SHP77 (cell line): ENCODE measurements around the gene ELAPOR2.
"Not testable (repeated sequence)": the region's sequence is repeated elsewhere in the genome, so short reads cannot be mapped to it uniquely, and the experiment has no call there.

ENCODE experiments used
- DNase-seq, 2 experiments: peaks; one replicate each; lab custom pipeline; 2025; lab: John Stamatoyannopoulos, UW

The ELAPOR2 gene

GRCh38 chr7:87059525-87060287, at the start of gene ELAPOR2:
Gene ELAPOR2 (minus strand): TSS chr7:87059654. CDS start chr7:87059513, 141 bp downstream.
- DNase-seq = peak; percentile 85 to 87

GRCh38 chr7:87107949-87108776, 48.7 kb upstream of the ELAPOR2 start:
- DNase-seq = no peak

DNA sequence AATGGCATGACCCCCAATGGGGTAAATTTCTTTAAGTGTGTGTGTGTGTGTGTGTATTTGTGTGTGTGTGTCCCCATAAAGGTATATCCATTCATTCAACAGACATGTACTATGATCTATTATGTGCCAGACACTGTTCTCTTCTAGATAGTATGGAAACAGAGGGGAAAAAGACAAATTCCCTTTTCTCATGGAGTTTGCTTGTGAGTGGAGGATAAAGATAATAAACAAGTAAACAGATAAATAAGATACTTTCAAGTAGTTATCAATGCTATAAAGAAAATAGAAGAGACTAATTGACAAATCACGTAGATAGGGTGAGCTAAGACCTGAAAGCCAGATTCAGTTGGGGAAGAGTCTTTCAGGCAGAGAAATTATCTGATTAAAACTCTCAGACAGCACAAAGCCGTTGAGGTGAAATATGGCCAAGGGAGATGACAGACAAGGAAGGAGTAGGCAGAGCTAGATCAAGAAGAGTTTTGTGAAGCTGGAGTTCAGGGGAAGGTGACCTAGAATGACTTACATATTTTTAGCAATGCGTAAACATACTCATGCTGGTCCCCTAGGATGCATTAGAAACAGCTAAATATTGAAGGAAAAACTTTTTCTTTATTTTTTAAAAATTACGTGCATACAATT, 47.6 kb upstream of the ELAPOR2 start:
- DNase-seq = no peak

DNA sequence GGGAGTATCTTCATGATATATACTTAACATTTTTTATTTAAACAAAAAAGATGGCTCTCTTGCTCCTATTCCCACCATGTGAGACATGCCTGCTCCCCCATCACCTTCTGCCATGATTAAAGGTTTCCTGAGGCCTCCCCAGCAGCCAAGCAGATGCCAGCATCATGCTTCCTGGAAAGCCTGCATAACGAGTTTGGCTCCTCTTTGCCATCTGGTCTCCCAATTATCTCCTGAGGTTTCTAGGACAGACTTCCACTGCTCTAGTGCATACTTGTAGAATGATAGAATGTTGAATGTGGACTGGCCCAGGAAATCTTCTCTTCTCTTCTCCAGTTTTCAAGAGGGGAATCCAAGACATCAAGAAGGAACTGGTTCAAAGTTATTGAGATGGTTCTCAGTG, 45.9 kb upstream of the ELAPOR2 start:
- DNase-seq = no peak

GRCh38 chr7:87100326-87100725, 40.9 kb upstream of the ELAPOR2 start:
- DNase-seq = no peak

- not testable (repeated sequence) for DNase-seq
These were observed 37.9 kb upstream of the ELAPOR2 start for GRCh38 chr7:87097375-87097774.

DNA sequence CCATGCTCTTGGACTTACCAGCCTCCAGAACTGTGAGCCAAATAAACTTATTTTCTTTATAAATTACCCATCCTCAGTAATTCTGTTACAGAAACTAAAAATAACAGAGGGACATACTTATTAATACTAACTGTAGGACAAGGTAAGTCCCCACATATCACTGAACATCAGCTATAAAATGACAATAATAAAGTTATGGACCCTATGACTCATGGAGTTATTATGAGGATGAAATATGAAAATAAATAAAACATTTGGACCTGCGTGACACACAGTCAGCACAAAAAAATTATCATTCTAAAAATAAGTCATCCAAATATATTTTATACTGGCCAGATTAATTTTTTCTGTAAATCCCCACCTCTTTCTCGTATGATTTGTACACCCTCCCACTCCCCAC, 34.9 kb upstream of the ELAPOR2 start:
- DNase-seq = no peak

- DNase-seq = no peak
These were observed 33.2 kb upstream of the ELAPOR2 start for GRCh38 chr7:87092568-87093091.

DNA sequence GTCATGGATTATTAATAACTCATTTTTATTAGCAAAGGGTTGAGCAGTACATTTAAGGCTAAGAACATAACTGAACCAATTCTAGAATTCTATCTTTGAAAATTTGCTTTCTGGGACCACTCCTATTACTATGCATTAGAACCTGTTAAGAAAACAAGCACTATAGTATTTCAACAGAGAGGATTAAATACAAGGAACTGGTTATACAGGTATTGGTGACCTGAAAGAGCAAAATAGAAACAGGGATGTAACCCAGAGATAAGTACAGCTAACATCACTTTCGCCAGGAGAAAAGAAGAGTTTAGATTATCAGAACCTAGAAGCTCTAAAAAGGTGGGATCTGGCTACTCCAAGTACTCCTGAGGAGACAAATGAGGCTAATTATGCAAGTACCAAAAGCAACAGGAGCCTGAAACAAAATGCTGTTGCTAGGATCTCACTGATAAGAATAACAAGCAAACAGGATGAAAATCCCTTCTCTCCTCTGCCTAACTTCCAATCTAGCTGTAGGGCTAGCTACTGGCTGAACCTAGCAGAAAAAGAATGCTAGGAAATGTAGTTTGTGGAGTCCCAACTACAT, 32.1 kb upstream of the ELAPOR2 start:
- DNase-seq = no peak

GRCh38 chr7:87083865-87084519, 24.5 kb upstream of the ELAPOR2 start:
- no peak for DNase-seq

GRCh38 chr7:87082675-87083074, 23.2 kb upstream of the ELAPOR2 start:
- DNase-seq = no peak

DNA sequence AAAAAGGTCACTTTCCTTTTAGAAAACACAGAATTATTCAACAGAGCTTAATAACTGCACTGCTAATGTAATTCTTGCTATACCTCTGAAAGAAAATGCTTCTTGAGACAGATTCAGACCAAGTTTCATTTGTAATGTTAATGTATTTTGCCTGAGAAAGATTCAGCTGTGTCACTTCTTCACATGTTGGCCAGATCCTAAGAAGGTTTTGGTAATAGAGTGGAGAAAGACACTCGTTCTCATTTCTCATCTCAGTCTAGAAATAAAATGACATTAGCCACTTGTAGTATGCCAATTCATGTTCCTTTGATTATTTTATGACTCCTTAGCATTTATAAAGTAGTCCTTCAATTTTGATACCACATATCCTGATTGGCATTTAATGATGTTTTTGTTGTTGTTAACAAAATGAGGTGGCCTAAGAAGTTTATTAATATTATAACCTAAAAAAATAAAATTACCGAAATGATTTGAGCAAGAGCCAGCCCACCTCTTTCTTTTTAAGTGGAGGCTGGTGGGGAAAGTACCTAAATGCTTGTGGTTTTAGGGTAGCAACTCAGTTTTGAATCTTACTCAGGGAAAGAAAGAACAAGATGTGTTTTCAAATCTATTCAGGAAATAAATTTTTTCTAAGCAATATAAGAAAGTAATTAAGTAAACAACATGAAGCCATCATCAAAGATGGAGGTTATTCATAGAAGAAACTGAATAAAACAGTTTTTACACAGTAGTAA, 16.4 kb upstream of the ELAPOR2 start:
- no peak for DNase-seq

GRCh38 chr7:87067788-87068187, 8.3 kb upstream of the ELAPOR2 start:
- no peak for DNase-seq

DNA sequence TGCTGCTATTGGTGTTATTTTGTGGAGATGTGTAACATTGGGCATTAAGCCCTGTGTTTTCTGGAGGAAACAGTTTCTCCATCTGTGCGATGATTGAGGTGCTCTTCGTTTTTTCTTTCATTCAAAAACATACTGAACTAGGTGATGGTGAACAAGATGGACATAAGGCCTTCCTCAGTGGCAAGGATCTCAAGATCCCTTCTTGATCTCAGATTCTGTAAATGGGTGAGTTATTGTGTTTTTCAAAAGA, 759 bp upstream of the ELAPOR2 start:
- DNase-seq = no peak

- DNase-seq = no peak
These were observed 520 bp downstream of the ELAPOR2 start for GRCh38 chr7:87058744-87059524.

GRCh38 chr7:87057210-87057609, 2.2 kb downstream of the ELAPOR2 start:
- DNase-seq = no peak

DNA sequence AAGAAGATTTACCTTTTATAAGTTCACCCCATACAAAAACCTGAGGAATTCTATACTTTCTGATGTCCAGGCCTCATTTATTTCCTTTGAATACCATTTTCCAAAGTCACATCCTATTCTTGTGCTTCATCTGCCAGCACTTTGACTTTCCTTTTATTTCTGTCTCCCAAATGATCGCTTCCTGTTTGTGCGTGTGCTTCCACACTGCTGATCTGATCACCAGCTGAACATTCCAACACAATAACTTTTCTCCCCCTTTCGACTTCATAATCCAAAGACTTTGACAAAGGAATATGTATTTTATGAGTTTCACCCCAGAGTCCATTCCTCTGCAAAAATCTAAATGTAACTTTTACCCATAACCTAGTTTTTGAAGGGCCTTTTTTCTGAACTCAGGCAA, 3.1 kb downstream of the ELAPOR2 start:
- DNase-seq = no peak

DNA sequence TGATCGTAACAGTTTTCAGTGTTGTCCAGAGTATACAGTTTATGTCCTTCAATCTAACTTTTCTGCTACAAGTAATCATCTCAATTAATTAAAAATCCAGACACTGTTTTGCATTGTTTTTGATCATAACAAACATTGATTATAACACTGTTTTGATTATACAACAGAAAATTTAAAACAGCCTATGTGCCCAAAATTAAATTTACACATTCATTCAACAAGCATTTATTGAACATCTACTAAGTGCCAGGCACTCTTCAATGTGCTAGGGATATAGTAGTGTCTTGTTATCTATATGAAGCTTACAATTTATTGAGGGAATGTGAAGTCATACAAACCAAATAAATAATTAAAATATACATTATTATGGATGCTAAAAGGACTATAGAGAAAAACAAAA, 10.6 kb downstream of the ELAPOR2 start:
- DNase-seq = no peak

- DNase-seq = no peak
These were observed 13.0 kb downstream of the ELAPOR2 start for GRCh38 chr7:87046456-87046855.

DNA sequence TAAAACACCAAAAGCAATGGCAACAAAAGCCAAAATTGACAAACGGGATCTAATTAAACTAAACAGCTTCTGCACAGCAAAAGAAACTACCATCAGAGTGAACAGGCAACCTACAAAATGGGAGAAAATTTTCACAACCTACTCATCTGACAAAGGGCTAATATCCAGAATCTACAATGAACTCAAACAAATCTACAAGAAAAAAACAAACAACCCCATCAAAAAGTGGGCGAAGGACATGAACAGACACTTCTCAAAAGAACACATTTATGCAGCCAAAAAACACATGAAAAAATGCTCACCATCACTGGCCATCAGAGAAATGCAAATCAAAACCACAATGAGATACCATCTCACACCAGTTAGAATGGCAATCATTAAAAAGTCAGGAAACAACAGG, 14.7 kb downstream of the ELAPOR2 start:
- not testable (repeated sequence) for DNase-seq
